SK-N-DZ (cell line): Measurements from ENCODE around the gene MRFAP1L1.
"Not testable (repeated sequence)": the region's sequence is repeated elsewhere in the genome, so short reads cannot be mapped to it uniquely, and the experiment has no call there.

ENCODE experiments used
- DNase-seq: peaks from one replicate; pipeline ENCODE4 v3.0.0-alpha.2; 2015; ENCODE audit warnings: low spot score

The MRFAP1L1 gene

DNA sequence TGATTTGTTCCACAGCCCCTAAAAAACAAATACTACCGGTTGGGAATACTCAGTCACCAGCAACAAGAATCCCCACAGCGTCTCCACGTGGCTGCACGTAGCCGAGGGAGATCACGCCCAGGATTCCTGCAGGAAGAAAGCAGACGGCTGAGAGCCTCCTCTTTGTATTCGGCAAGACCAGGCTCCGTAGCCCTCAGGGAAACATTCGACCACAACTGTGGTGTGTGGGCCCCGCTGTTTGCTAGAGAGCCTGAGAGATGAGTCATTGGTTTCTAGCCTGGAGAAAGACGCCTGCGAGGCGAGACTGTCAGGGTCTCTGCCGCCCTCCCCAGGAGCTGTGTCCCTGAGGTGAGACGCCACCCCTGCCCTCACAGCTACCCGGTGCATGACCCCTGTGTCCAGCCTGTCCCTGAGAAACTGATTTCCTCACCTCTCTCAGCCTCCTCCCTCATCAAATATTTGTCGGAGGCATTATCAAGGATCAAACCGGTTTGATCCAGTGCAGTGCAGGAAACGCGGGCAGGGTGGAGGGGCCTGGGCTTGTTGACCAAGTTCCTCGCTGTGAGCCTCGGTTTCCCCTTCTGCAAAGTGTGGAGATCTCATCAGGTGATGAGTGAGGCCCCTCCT is 20.7 kb downstream of the MRFAP1L1 start:
- DNase-seq: no peak

DNA sequence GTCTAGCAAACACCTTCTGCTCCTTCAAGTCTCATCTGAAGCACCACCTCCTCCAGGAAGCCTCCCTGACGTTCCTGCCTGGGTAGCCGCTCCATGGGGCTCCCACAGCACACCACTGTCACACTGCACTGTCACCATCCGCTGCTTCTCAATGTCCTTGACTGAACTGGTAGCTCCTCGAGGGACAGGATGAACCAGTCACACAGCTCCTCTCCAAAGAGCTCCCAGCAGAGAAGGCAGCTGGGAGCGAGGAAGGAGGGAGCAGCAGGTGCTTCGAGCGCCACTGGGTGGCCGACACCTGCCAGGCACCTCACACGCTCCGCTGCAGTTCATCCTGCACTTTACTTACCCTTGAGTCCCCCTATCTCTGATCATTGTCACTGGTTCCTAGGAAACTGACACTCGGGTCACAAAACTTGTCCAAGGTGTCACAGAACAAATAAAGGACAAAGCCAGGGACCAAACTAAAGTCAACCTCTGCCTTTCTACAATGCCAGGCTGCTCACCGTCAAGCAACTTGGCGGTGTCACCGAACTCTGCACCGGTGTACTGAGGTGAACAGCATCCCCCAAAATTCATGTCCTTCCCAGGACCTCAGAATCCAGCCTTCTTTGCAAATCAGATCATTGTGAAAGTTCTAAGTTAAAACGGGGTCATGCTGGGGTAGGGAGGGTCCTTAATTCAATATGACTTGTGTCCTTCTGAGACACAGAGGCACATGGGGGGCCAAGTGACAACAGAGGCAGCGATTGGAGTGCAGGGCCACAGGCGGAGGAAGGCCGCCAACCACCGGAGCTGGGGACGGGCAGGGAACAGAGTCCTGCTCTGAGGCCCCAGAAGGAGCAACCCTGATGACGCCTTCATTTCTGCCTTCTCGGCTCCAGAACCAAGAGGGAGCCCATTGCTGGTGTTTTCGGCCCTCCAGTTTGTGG is 21.5 kb downstream of the MRFAP1L1 start:
- no peak for DNase-seq

DNA sequence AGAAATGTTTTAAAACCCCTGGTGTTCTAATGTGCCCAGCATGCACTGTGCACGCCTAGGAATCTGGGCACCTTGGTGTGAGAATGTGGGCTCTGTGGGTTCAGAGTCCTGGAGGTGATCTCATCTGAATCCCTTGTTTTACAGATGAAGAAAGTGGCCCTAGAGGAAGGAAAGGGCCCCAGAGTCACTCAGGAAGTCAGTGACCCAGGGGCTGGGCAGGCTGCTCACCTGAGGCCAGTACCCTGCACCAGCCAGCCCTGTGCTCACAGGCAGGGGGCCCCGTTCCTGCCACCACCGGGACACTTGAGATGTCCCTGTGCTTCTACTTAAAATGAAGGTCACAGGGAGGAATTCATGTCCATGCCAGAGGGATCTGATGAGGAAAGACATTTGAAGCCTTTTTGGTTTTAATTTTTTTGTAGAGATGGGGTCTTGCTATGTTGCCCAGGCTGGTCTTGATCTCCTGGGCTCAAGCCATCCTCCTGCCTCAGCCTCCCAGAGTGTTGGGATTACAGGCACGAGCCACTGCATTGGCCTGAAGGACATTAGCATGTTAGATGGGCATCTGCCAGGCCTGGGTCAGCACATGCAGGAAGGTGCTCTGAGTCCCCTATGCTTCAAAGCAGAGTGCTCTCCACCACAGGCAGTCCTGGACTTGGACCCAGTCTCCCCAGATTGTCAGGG is 23.4 kb downstream of the MRFAP1L1 start:
- DNase-seq: no peak

DNA sequence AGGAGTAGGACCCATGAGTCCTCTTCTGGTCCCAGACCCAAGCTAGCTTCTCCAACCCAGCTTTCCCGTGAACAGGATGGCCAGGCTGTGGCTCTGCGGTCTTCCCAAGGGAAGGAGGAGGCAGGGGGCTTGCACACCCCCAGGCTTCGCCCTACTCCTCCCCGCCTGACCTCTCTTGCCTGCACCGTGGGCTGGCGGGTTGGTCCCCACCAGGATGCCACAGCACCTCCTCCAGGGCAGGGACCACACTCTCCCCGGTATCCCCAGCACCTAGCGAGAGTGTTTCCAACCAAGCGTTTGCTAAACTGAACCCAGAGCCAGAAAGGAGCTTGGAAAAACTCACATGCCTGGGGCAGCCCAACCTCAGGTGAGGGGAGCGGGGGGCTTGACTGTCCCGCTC is 25.0 kb downstream of the MRFAP1L1 start:
- DNase-seq: no peak

DNA sequence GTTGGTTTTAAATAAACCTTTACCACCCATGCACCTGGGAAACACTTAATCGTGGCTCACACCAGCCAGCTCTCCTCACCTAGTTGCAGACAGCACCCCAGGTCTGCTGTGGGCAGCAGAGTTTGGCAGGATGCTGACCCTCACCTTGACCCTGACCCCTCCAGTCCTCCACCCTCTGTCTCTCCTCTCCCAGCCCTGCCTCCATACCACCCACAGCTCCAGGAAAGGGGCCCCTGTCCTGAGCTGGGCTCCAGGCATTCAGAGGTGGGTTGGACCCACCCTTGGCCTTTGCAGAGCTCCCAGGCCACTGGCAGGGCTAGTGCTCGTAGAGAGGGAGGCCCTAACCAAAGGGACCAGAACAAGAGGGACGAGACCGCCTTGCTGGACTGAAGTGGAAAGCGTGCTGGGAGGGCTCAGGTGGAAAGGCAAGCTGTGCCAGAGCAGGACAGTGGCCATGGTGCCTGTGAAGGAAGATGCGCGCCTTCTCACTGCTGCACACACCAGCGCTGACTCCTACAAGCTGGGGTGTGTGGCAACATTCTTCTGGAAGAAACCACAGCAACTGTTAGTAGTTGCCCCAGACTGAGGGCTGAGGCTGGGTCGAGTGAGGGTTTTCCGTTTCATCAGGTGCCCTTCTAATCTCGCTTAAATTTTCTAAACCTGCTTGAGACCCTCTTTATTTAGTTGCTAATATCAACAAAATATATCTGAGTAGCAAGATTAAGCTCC is 26.6 kb downstream of the MRFAP1L1 start:
- no peak for DNase-seq

DNA sequence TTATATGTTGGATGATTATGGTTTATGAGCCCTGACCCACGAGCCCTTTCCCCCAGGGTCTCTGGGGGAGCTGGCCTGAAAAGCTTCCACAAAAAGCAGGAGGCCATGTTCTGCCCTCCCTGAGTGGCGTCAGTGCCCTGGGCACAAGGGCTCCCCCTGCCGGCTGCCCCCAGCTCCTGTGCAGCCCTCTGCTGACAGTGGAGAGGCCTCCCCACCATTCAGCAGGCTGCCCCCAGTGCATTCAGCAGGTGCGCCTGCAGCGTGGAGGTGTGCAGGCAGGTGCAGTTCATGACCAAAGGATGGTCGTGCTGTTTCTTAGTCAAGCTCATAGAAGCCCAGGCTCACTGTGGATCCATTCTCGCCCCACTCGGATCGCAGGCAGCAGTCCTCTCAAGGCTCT is 28.5 kb downstream of the MRFAP1L1 start:
- no peak for DNase-seq

DNA sequence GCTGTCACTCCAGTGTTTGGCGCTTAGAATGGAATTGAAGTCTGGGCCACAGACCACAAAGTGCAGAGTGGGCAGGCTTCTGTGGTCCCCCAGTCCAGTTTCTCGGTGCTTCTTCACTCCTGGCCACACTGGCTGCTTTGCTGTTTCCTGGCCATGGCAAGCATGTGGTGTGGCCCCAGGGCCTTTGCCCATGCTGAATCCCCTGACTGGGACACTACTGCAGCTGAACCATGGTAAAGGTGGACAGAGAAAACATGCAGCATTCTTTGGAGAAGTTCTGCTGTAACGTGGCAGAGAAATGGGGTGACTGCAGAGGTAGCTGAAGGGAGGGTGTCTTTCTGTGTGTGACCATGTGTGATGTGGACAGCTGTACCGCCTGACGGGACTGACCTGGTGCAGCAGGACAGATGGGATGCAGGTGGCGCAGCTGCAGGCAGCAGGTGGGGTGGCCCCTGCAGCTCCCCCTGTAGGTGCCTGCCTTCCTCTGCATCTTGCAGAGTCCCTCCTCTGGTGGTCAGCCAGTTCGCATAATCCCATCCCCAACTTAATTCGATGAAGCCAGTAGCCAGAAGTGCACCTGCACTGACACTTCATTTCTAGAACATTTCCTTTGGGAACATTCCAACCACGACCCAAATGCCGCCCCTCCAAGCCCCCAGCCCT is 29.2 kb downstream of the MRFAP1L1 start:
- DNase-seq: no peak

DNA sequence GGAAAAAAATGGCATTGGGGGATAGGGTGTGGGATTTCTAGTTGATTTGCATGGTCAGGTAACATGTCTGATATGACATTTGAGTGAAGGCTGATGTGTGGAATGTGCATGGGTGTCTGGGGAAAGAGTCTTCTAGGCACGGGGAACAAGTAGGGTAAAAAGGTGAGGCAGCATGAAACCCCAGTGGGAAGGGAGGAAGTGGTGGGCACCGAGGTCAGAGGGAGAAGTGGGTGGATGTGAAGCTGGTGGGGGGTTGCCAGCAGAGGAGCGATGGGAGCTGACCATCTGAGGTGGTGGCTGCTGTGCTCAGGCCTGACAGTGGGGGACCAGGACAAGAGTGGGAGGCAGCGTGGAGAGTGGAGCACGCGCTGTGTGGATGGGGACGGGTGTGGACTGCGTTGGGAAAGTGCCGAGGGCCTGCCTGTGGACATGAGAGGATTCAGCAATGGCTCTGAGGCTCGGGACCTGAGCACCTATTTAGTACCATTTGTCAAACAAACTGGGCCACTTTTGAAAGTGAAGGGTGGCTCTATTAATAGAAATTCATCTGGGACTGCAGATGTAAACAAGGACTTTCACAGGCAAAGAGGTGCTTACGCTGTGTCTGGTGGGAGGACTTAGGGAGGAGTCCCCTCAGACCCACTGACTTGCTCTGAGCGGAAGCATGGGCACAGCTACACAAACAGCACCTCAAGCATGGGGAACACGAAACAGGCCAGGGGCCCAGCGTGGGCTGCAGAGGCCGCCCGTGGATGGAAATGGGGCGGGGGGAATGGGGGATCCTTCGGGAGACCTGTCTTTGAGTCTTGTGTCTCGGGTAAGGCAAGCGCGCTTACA is 32.7 kb downstream of the MRFAP1L1 start:
- DNase-seq: no peak

DNA sequence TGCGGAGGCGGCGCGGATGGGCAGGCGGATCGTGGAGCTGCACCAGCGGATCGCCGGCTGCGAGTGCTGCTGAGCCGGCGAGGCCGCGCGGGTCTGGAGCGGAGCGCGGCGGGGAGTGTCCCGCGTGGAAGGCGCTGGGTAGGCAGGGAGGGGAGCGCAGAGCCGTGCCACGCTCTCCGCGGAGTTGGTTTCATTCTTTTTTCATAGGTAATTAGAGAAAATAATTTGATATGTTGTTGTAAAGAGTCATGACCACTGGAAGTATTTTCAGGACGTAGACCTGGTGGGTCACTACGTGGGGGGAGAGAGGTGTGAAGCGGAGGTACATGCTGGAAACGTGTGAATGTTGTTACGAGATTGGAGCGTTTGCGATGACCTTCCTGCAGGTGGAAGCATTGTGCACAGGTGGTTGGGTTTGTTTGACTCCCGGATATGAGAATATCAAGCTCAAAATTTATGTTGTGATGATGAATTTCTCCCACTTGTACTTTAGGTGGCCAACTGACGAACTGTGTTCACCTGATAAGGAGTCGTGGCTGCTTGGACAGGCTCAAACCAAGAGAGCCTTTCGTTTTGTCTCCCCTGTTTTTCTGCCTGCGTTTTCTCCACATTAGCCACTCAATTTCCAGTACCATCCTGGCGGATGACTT is 35.0 kb downstream of the MRFAP1L1 start:
- peak; percentile 44 for DNase-seq

DNA sequence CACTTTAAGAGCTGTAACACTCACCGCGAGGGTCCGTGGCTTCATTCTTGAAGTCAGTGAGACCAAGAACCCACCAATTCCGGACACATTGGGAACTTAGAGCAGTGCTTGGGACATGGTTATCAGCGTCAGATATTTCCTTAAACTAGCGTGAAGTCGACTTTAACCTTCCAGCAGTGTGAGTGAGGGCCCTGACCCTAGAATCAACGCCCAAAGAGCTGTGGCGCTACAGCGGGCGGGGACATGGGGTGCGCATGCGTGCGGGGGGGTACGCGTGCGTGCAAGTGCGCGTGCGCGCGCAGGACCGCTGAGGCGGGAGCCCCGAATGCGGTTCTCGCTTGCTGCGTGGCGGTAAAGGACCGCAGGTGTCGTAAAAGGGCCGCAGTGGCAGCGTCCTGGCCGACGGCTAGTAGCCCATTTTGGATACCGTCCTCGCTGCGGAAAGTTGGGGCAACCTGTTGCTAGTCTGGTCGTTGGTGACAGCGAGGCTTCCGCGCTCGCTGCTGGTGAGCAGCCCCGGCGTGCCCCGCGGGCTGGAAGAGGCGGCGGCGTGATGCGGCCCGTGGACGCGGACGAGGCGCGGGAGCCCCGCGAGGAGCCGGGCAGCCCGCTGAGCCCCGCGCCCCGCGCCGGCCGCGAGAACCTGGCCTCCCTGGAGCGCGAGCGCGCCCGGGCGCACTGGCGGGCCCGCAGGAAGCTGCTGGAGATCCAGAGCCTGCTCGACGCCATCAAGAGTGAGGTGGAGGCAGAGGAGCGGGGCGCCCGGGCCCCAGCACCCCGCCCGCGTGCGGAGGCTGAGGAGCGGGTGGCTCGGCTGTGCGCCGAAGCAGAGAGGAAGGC is 35.8 kb downstream of the MRFAP1L1 start:
- DNase-seq: peak; percentile 93

DNA sequence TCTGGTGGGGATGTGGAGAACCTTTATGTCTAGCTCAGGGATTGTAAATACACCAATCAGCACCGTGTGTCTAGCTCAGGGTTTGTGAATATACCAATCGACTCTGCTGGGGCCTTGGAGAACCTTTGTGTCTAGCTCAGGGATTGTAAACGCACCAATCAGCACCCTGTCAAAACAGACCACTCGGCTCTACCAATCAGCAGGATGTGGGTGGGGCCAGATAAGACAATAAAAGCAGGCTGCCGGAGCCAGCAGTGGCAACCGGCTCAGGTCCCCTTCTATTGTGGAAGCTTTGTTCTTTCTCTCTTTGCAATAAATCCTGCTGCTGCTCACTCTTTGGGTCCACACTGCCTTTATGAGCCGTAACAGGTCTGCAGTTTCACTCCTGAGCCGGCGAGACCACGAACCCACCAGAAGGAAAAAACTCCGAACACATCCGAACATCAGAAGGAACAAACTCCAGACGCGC is 36.4 kb downstream of the MRFAP1L1 start:
- peak; percentile 46 for DNase-seq

DNA sequence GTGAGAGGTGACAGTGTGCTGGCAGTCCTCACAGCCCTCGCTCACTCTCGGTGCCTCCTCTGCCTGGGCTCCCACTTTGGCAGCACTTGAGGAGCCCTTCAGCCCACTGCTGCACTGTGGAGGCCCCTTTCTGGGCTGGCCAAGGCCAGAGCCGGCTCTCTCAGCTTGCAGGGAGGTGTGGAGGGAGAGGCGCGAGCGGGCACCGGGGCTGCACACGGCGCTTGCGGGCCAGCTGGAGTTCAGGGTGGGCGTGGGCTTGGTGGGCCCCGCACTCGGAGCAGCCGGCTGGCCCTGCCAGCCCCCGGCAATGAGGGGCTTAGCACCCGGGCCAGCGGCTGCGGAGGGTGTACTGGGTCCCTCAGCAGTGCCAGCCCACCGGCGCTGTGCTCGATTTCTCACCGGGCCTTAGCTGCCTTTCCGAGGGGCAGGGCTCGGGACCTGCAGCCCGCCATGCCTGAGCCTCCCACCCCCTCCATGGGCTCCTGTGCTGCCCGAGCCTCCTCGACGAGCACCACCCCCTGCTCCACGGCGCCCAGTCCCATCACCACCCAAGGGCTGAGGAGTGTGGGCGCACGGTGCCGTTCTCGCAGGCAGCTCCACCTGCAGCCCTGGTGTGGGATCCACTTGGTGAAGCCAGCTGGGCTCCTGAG is 37.0 kb downstream of the MRFAP1L1 start:
- not testable (repeated sequence) for DNase-seq

DNA sequence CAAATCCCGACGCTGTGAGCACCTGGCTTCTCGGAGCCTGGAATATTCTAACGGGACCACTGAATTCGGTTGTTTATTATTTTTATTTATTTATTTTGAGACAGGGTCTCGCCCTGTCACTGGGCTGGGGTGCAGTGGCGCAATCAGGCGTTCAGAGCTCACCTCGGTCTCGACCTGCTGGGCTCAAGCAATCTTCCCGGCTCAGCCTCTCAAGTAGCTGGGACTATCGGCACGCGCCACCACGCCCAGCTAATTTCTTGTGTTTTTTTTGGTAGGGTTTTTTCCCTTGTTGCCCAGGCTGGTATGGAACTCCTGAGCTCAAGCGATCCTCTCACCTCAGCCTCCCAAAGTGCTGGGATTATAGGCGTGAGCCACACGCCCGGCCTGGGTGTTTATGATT is 37.5 kb downstream of the MRFAP1L1 start:
- DNase-seq: no peak

DNA sequence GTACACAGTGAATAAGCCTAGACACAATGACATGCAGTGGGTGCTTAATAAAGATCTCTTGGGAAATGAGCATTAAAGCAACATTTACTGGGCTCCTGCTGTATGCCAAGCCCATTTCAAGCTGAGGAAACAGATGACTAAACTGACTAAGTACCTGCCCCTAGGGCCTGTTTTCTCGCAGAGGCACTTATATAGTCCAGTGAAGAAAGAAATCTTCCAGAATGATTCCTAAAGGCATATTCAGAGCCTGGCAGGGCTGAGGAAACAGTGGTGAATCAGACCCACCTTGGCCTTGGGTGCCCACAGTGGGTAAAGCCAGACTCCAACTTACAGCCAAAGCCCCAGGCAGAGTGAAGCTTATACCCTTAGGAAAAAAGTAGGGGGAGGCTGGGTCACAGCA is 38.0 kb downstream of the MRFAP1L1 start:
- DNase-seq: no peak

DNA sequence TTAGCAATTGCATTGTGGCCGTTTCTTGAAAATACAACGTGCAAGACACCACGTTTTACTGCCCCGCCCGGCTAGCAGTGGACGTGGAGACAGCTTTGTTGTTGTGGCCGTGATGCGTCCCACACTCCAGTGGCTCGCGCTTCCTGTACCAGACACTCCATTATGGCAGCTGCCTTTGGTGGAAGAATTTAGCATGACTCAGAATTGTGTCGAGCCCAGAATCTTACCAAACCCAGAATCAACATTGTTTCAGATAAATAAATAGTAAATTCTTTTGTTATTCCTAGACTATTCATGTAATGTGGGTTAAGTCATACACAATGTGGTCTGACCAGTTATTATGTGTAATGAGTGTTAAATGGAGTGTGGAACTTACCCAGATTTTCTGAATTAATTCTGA is 41.3 kb downstream of the MRFAP1L1 start:
- DNase-seq: no peak

DNA sequence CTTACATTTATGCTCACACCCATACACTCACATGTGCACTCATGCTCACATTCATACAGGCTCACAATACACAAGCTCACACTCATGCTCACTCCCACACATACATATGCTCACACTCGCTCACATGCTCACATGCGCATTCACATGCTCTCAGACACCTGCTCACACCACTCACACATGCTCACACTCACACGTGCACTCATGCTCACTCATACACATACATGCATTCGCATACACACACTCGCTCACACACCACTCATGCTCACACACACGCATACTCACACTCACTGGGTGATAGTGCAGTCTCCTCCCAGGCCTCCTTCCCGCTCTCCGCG is 44.4 kb downstream of the MRFAP1L1 start:
- no peak for DNase-seq

DNA sequence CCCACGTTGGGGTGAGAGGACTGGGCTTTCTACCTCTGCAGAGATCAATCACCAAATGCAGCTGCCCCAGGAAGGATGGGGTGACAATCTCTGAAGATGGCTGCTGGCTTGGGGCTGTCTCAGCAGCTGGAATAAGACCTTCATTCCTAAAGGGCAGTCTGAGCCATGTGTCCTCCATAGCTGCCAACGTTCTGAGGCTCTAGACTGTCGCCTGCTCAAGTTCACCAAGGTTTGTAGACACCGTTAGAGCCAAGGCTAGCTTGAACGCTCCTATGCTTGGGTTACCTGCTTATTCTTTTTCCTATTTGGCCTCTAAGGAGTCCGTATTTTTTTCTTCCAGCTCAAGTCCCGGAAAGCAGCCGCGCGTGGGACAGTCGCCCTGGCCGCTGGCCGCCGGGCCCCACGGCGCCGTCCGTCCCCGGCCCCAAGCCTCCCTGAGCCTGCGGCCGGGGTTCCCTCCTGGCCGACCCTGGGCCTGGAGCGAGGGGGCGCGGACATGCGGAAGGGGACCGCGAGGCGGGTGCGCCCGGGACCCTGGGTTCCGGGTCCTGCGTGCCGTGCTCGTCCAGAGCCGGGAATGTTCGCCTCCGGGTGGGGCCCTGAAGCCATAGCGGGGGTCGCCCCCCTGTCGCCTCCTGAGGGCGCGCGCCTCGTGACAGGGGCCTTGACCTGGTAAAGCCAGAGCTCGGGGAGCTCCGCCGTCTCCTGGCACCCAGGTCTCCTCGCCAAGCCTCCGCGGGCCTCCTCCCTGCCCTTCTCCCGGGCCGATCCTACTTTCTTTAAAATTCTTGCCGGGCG is 45.9 kb downstream of the MRFAP1L1 start:
- no peak for DNase-seq

DNA sequence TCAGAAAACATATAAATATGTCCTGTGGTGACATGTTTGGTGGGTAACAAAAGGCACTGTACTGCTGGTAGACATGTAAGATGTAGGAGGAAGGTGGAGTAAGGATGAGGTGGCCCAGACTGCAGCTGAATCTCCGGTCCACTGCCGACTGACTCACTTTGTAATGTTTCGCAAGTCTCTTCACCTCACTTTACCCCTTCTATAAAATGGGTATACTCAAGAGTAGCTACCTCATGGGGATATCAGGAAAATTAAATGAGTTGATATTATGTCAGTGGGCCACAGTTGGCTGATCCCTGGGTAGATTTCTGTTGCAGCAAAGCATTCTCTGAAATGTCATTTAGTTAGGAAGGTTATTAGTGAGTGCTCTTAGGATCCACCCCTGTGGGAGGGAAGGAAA is 47.1 kb downstream of the MRFAP1L1 start:
- DNase-seq: no peak
